Measurements from ENCODE around the gene UBE2D3.

DNA sequence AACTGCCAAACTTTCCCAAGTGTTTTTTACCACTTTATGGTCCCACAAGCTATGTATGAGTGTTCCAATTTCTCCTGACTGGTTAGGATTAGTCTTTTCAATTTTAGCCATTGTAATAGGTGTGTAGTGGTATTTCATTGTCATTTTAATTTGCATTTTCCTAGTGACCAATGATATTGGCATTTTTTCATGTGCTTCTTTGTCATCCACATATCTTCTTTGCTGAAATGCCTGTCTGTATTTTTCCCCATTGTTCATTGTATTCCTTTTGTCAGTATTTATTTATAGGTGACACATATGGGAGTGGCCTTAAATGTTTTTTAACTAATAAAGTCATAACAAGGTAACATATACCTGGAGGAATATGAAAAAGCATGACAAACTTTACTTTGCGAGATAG is 9.2 kb upstream of the UBE2D3 start:
- no peak for TF ChIP-seq POLR2A (IDR thresholded peaks at IDR 0.05)
- TF ChIP-seq, protein P1, sequence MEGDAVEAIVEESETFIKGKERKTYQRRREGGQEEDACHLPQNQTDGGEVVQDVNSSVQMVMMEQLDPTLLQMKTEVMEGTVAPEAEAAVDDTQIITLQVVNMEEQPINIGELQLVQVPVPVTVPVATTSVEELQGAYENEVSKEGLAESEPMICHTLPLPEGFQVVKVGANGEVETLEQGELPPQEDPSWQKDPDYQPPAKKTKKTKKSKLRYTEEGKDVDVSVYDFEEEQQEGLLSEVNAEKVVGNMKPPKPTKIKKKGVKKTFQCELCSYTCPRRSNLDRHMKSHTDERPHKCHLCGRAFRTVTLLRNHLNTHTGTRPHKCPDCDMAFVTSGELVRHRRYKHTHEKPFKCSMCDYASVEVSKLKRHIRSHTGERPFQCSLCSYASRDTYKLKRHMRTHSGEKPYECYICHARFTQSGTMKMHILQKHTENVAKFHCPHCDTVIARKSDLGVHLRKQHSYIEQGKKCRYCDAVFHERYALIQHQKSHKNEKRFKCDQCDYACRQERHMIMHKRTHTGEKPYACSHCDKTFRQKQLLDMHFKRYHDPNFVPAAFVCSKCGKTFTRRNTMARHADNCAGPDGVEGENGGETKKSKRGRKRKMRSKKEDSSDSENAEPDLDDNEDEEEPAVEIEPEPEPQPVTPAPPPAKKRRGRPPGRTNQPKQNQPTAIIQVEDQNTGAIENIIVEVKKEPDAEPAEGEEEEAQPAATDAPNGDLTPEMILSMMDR (IDR thresholded peaks at IDR 0.05) = no peak

All from vagina (tissue), 2 donors.